ENCODE measurements around the gene OSBPL8. TPM values are rescaled to one million over a fixed set of nuclear protein-coding genes. Genes with fewer than 3 reads are reported as not detected.
A peak's percentile ranks its signal among the peaks of the same experiment; 100 is the strongest.

The OSBPL8 gene
- total and polyA plus RNA-seq, 9 of the 15 experiments (the other 6 are each of a cell fraction or from before 2014, with no cell fraction given): 17.4 to 82.7 (median 42.8) TPM

DNA sequence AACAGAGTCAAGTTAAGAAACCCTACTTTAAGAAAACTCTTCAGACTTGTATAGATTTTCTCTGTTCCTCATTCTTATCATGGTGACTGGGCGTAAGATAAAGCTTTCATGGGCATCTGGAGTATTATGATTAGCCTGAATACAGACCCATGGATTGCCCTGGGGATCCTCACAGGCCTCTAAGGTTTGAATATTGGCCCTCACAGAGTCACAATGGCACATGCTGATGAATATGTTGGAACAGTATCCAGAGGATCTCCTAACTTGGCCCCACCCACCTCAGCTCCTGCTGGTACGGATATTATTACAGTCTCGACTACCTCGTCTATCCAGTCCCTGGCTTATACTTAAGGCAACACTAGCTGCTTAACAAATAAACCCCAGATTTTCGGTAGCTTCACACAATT is 8.1 kb downstream of the OSBPL8 start (continued):
- TF ChIP-seq, protein P1, sequence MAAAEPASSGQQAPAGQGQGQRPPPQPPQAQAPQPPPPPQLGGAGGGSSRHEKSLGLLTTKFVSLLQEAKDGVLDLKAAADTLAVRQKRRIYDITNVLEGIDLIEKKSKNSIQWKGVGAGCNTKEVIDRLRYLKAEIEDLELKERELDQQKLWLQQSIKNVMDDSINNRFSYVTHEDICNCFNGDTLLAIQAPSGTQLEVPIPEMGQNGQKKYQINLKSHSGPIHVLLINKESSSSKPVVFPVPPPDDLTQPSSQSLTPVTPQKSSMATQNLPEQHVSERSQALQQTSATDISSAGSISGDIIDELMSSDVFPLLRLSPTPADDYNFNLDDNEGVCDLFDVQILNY (CRISPR knock-in tag; IDR thresholded peaks at IDR 0.05): no peak
- TF ChIP-seq NFIC (IDR thresholded peaks at IDR 0.05) (peak; percentile 42; the same call in 1 of the 2 replicates), ZNF124 (CRISPR knock-in tag; IDR thresholded peaks at IDR 0.05) (no peak), ZNF224 (CRISPR knock-in tag; IDR thresholded peaks at IDR 0.05) (no peak), RFX1 (IDR thresholded peaks at IDR 0.05) (no peak), HDAC8 (tag; IDR thresholded peaks at IDR 0.05) (no peak), COPS2 (conservative IDR thresholded peaks at IDR 0.05) (no peak), ZNF121 (CRISPR knock-in tag; conservative IDR thresholded peaks at IDR 0.05) (no peak), NFXL1 (CRISPR knock-in tag; IDR thresholded peaks at IDR 0.05) (no peak), EHMT2 (IDR thresholded peaks at IDR 0.05) (0 out of 2 replicates have a peak, but pooled peaks have one; percentile 17), ZSCAN32 (CRISPR knock-in tag; IDR thresholded peaks at IDR 0.05) (no peak), ZNF175 (CRISPR knock-in tag; IDR thresholded peaks at IDR 0.05; ENCODE audit: low read depth) (no peak)
- TF ChIP-seq, protein P2, sequence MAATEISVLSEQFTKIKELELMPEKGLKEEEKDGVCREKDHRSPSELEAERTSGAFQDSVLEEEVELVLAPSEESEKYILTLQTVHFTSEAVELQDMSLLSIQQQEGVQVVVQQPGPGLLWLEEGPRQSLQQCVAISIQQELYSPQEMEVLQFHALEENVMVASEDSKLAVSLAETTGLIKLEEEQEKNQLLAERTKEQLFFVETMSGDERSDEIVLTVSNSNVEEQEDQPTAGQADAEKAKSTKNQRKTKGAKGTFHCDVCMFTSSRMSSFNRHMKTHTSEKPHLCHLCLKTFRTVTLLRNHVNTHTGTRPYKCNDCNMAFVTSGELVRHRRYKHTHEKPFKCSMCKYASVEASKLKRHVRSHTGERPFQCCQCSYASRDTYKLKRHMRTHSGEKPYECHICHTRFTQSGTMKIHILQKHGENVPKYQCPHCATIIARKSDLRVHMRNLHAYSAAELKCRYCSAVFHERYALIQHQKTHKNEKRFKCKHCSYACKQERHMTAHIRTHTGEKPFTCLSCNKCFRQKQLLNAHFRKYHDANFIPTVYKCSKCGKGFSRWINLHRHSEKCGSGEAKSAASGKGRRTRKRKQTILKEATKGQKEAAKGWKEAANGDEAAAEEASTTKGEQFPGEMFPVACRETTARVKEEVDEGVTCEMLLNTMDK (IDR thresholded peaks at IDR 0.05; ENCODE audit: borderline replicate concordance, insufficient read depth, low read depth, low read length, poor library complexity, severe bottlenecking): no peak
- TF ChIP-seq, protein P3, sequence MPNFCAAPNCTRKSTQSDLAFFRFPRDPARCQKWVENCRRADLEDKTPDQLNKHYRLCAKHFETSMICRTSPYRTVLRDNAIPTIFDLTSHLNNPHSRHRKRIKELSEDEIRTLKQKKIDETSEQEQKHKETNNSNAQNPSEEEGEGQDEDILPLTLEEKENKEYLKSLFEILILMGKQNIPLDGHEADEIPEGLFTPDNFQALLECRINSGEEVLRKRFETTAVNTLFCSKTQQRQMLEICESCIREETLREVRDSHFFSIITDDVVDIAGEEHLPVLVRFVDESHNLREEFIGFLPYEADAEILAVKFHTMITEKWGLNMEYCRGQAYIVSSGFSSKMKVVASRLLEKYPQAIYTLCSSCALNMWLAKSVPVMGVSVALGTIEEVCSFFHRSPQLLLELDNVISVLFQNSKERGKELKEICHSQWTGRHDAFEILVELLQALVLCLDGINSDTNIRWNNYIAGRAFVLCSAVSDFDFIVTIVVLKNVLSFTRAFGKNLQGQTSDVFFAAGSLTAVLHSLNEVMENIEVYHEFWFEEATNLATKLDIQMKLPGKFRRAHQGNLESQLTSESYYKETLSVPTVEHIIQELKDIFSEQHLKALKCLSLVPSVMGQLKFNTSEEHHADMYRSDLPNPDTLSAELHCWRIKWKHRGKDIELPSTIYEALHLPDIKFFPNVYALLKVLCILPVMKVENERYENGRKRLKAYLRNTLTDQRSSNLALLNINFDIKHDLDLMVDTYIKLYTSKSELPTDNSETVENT (CRISPR knock-in tag; IDR thresholded peaks at IDR 0.05): no peak
- TF ChIP-seq, protein P4, sequence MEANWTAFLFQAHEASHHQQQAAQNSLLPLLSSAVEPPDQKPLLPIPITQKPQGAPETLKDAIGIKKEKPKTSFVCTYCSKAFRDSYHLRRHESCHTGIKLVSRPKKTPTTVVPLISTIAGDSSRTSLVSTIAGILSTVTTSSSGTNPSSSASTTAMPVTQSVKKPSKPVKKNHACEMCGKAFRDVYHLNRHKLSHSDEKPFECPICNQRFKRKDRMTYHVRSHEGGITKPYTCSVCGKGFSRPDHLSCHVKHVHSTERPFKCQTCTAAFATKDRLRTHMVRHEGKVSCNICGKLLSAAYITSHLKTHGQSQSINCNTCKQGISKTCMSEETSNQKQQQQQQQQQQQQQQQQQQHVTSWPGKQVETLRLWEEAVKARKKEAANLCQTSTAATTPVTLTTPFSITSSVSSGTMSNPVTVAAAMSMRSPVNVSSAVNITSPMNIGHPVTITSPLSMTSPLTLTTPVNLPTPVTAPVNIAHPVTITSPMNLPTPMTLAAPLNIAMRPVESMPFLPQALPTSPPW (CRISPR knock-in tag; IDR thresholded peaks at IDR 0.05): no peak
- TF ChIP-seq, protein P5, sequence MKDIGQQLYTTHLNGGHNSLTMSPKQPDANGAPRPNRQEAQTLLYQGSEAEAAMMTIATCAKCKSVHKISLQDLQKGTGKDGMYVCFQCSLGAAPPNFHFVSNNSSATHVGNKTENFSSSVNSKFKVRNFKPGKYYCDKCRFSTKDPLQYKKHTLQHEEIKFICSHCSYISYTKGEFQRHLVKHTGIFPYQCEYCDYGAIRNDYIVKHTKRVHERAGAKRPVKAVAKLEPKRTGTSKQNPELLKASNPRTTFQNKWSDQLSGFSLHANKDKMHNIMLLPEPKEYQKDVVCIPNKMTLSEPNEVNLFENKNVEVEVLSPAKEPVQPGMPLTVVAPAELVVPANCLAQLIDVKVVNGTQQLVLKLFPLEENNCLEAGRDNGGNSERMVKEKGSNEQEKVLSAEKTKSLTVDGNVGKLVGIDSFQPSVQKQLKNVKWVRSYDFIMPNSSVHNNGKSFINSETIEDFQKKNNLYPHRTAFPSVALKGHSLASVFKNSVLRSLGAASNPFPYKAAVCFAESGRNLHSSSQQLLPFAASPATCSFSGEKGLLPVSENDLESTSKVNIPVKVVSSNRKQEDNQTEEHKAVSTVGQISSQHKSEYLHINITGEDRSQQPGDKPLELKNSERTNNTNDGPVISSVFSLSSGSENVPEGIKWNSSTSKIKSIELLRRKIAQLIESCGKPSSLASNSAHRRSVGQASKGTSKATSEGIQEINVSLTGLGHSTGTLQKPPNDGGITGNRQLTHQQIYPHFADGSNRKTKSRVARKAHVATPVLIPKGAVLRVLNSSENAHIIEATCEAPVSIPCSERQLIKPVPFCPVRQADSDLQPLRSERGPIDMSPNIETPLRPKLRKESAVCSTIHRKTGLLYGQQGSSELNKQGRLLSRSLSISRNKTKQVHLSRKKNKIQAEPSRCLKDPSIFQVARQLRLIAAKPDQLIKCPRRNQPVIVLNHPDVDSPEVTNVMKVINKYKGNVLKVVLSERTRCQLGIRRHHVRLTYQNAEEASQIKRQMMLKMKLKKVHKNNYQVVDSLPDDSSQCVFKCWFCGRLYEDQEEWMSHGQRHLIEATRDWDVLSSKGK (CRISPR knock-in tag; IDR thresholded peaks at IDR 0.05): no peak
- TF ChIP-seq, protein P6, sequence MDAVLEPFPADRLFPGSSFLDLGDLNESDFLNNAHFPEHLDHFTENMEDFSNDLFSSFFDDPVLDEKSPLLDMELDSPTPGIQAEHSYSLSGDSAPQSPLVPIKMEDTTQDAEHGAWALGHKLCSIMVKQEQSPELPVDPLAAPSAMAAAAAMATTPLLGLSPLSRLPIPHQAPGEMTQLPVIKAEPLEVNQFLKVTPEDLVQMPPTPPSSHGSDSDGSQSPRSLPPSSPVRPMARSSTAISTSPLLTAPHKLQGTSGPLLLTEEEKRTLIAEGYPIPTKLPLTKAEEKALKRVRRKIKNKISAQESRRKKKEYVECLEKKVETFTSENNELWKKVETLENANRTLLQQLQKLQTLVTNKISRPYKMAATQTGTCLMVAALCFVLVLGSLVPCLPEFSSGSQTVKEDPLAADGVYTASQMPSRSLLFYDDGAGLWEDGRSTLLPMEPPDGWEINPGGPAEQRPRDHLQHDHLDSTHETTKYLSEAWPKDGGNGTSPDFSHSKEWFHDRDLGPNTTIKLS (IDR thresholded peaks at IDR 0.05; ENCODE audit: borderline replicate concordance, low read depth): no peak
